NCI-H2107 (cell line): ENCODE results near the gene ZNF668.

ENCODE experiments used
- DNase-seq: peaks from one replicate; lab custom pipeline; 2025; lab: John Stamatoyannopoulos, UW

ZNF668 gene

GRCh38 chr16:31073970-31074813 is at the start of gene ZNF668, which contains the start of gene ZNF646:
Gene ZNF668, minus strand, starts transcription at chr16:31074240. Its CDS starts 9,781 bp downstream, at chr16:31064459.
Gene ZNF646, plus strand, starts transcription at chr16:31074422. Its CDS starts 1,903 bp downstream, at chr16:31076325.
- peak; percentile 97 for DNase-seq

- DNase-seq = no peak
Observed at GRCh38 chr16:31120129-31120528, 46.1 kb upstream of the ZNF668 start.

GRCh38 chr16:31118223-31119155 is 44.4 kb upstream of the ZNF668 start:
- no peak for DNase-seq

- peak; percentile 95 for DNase-seq
Observed at GRCh38 chr16:31117384-31118222, 43.6 kb upstream of the ZNF668 start, which contains the start of gene KAT8. Gene KAT8, plus strand, starts transcription at chr16:31117664. Its CDS starts 18 bp downstream, at chr16:31117682.

- DNase-seq = no peak
Observed at GRCh38 chr16:31114468-31114867, 40.4 kb upstream of the ZNF668 start.

- no peak for DNase-seq
Observed at GRCh38 chr16:31113121-31114120, 39.4 kb upstream of the ZNF668 start.

- DNase-seq = no peak
Observed at GRCh38 chr16:31112711-31113110, 38.7 kb upstream of the ZNF668 start.

GRCh38 chr16:31111881-31112466 is 37.9 kb upstream of the ZNF668 start:
- DNase-seq = no peak

- no peak for DNase-seq
Observed at GRCh38 chr16:31110106-31111034, 36.3 kb upstream of the ZNF668 start.

GRCh38 chr16:31109622-31110021 is 35.6 kb upstream of the ZNF668 start:
- no peak for DNase-seq

- DNase-seq = no peak
Observed at GRCh38 chr16:31108794-31109558, 34.9 kb upstream of the ZNF668 start.

GRCh38 chr16:31108035-31108793 is 34.2 kb upstream of the ZNF668 start, which contains the start of gene BCKDK:
Gene BCKDK, plus strand, starts transcription at chr16:31108386. Its CDS starts 838 bp downstream, at chr16:31109224.
- DNase-seq = no peak

GRCh38 chr16:31107465-31107867 is 33.4 kb upstream of the ZNF668 start:
- DNase-seq = no peak

- no peak for DNase-seq
Observed at GRCh38 chr16:31106509-31107464, 32.7 kb upstream of the ZNF668 start.

GRCh38 chr16:31105677-31106213 is 31.7 kb upstream of the ZNF668 start:
- DNase-seq = no peak
